ENCODE data around the gene KIDINS220. TPM values are rescaled to one million over a fixed set of nuclear protein-coding genes. Genes with fewer than 3 reads are reported as not detected.

The KIDINS220 gene
- total and polyA plus RNA-seq, 4 donors = 8.1 to 50.9 (median 30.8) TPM

DNA sequence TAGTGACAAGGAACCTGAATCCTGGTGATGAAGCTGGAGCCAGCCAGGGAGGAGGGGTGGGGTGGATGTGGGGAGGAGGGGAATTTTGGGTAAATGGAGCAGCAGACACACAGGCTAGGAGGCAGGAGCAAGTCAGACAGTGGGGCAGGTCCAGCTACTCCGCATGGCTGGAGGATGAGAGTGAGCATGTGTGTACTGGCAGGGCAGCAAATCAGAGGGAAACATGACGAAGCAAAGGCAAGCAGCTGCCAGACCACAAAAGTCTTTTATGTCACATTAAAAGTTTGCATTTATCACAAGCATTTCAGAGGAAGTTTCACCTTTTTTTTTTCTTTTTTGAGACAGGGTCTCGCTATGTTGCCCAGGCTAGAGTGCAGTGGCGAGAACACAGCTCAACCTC is 11.9 kb upstream of the KIDINS220 start:
- H3K9me3 ChIP-seq (ENCODE audit: control insufficient read depth in 4 of 4, low read length in 3 of 4) = no peaks in the 10 kb centered on the region
- WGBS = 86% methylated on average over 4 of the region's 4 CpGs
- H3K36me3 ChIP-seq (ENCODE audit: control insufficient read depth in 4 of 4, insufficient read depth in 3 of 4, low read depth in 1 of 4, low read length in 3 of 4) = no peaks in the 10 kb centered on the region
- H3K27me3 ChIP-seq (ENCODE audit: control insufficient read depth in 4 of 4, insufficient read depth in 4 of 4, low read length in 3 of 4) = no peaks in the 10 kb centered on the region
- no peak overlapping the region for H3K27ac ChIP-seq (ENCODE audit: low read depth in 1 of 2, low read length in 2 of 2)
- DNase-seq (ENCODE audit: low spot score) = no peak
- H3K4me1 ChIP-seq (ENCODE audit: control insufficient read depth in 4 of 4, insufficient read depth in 4 of 4, low read length in 3 of 4) = no peaks in the 10 kb centered on the region
- TF ChIP-seq, protein P1, sequence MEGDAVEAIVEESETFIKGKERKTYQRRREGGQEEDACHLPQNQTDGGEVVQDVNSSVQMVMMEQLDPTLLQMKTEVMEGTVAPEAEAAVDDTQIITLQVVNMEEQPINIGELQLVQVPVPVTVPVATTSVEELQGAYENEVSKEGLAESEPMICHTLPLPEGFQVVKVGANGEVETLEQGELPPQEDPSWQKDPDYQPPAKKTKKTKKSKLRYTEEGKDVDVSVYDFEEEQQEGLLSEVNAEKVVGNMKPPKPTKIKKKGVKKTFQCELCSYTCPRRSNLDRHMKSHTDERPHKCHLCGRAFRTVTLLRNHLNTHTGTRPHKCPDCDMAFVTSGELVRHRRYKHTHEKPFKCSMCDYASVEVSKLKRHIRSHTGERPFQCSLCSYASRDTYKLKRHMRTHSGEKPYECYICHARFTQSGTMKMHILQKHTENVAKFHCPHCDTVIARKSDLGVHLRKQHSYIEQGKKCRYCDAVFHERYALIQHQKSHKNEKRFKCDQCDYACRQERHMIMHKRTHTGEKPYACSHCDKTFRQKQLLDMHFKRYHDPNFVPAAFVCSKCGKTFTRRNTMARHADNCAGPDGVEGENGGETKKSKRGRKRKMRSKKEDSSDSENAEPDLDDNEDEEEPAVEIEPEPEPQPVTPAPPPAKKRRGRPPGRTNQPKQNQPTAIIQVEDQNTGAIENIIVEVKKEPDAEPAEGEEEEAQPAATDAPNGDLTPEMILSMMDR (IDR thresholded peaks at IDR 0.05; ENCODE audit: low read depth, low read length, missing input control) = no peak
- no peak for TF ChIP-seq NR2F2 (IDR thresholded peaks at IDR 0.05)
- no peak for TF ChIP-seq YY1 (IDR thresholded peaks at IDR 0.05)
- H3K9ac ChIP-seq (ENCODE audit: low read depth in 1 of 2, low read length in 2 of 2) = no peak overlapping the region
- no peak overlapping the region for H3K4me3 ChIP-seq (ENCODE audit: low read depth in 1 of 3, low read length in 3 of 3)

DNA sequence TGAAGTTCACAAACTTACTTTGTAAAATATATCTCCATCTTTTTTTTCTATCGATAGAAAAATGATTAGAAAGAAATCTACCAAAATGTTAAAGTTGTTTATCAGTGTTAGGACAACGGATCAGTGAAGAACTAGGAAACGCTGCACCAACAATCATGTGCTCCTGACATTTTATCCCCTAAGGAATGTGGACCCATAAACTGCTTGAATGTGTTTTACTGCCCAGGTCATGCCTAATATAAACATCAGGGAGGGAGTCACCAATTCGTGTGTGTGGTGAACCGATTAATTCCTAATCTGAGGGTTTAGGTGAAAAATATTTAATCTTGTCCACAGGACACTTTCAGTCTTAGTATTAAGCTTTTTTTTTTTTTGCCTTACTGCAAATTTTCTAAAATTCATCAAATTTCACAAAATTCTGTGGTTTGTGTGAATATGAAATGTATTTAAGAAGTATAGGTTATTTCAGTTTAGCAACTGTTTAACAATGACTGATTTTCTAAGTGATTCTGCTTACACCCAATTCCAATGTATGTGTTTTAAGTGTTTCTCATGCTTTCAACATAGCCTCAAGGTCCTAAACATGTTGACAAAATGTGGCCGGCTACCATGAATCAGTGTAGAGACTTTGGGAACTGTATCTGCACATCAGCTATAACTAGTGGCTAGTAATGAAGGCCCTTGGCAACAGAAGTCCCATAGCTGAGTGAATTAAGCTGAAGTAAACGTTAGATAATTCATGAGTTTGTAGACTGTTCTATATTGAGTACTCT is 11.1 kb upstream of the KIDINS220 start:
- Histone ChIP-seq H3K4me1 (ENCODE audit: control insufficient read depth in 4 of 4, insufficient read depth in 4 of 4, low read length in 3 of 4) (no peaks in the 10 kb centered on the region), H3K4me3 (ENCODE audit: low read depth in 1 of 3, low read length in 3 of 3) (no peak overlapping the region), H3K27ac (ENCODE audit: low read depth in 1 of 2, low read length in 2 of 2) (no peak overlapping the region), H3K9ac (ENCODE audit: low read depth in 1 of 2, low read length in 2 of 2) (no peak overlapping the region), H3K9me3 (ENCODE audit: control insufficient read depth in 4 of 4, low read length in 3 of 4) (no peaks in the 10 kb centered on the region), H3K36me3 (ENCODE audit: control insufficient read depth in 4 of 4, insufficient read depth in 3 of 4, low read depth in 1 of 4, low read length in 3 of 4) (no peaks in the 10 kb centered on the region), H3K27me3 (ENCODE audit: control insufficient read depth in 4 of 4, insufficient read depth in 4 of 4, low read length in 3 of 4) (no peaks in the 10 kb centered on the region)
- TF ChIP-seq FOXA1 (IDR thresholded peaks at IDR 0.05) (no peak), YY1 (IDR thresholded peaks at IDR 0.05) (no peak), EGR1 (IDR thresholded peaks at IDR 0.05; ENCODE audit: low read depth in 2 of 2) (no peak), SP1 (IDR thresholded peaks at IDR 0.05) (no peak), GABPA (IDR thresholded peaks at IDR 0.05 in 1 of 2, conservative IDR thresholded peaks at IDR 0.05 in 1 of 2) (no peak), HNF4G (IDR thresholded peaks at IDR 0.05) (no peak)
- TF ChIP-seq, protein P1 (IDR thresholded peaks at IDR 0.05; ENCODE audit: low read depth, low read length, missing input control) = no peak
- TF ChIP-seq, protein P2, sequence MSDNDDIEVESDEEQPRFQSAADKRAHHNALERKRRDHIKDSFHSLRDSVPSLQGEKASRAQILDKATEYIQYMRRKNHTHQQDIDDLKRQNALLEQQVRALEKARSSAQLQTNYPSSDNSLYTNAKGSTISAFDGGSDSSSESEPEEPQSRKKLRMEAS (IDR thresholded peaks at IDR 0.05) = no peak
- TF ChIP-seq, protein P3, sequence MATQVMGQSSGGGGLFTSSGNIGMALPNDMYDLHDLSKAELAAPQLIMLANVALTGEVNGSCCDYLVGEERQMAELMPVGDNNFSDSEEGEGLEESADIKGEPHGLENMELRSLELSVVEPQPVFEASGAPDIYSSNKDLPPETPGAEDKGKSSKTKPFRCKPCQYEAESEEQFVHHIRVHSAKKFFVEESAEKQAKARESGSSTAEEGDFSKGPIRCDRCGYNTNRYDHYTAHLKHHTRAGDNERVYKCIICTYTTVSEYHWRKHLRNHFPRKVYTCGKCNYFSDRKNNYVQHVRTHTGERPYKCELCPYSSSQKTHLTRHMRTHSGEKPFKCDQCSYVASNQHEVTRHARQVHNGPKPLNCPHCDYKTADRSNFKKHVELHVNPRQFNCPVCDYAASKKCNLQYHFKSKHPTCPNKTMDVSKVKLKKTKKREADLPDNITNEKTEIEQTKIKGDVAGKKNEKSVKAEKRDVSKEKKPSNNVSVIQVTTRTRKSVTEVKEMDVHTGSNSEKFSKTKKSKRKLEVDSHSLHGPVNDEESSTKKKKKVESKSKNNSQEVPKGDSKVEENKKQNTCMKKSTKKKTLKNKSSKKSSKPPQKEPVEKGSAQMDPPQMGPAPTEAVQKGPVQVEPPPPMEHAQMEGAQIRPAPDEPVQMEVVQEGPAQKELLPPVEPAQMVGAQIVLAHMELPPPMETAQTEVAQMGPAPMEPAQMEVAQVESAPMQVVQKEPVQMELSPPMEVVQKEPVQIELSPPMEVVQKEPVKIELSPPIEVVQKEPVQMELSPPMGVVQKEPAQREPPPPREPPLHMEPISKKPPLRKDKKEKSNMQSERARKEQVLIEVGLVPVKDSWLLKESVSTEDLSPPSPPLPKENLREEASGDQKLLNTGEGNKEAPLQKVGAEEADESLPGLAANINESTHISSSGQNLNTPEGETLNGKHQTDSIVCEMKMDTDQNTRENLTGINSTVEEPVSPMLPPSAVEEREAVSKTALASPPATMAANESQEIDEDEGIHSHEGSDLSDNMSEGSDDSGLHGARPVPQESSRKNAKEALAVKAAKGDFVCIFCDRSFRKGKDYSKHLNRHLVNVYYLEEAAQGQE (IDR thresholded peaks at IDR 0.05) = no peak
- WGBS = 83% methylated on average over 7 of the region's 7 CpGs
- DNase-seq (ENCODE audit: low spot score) = no peak
